Neural cell (in vitro differentiated cells): ENCODE measurements around the gene ANAPC15. TPM values are rescaled to one million over a fixed set of nuclear protein-coding genes. Genes with fewer than 3 reads are reported as not detected.
"Not testable (repeated sequence)": the region's sequence is repeated elsewhere in the genome, so short reads cannot be mapped to it uniquely, and the experiment has no call there.

Experiments used
- H2AFZ ChIP-seq: fragments of 200-600, 300-800 bp; sonication (generic), shearing (Covaris generic); 2 replicates; pipeline ENCODE4 v1.6.0; 2014; ENCODE audit warnings: low read depth, mild to moderate bottlenecking, antibody characterized with exemption, low read length, moderate library complexity
- H3F3A ChIP-seq: fragments of 200-600 bp; shearing (Covaris generic); 2 replicates; pipeline ENCODE4 v1.6.1; 2016; ENCODE audit warnings: mild to moderate bottlenecking, moderate library complexity, mixed read lengths, antibody characterized with exemption, low read length; ENCODE audit not compliant: insufficient read depth, poor library complexity, severe bottlenecking
- H3K27ac ChIP-seq: fragments of 200-600, 300-800 bp; sonication (generic), shearing (Covaris generic); 2 replicates; pipeline ENCODE4 v1.5.1; 2014; ENCODE audit warnings: mild to moderate bottlenecking, low read length, moderate library complexity
- H3K27me3 ChIP-seq: fragments of 300-800, 200-600 bp; sonication (generic), shearing (Covaris generic); 2 replicates; pipeline ENCODE4 v1.6.0; 2014; ENCODE audit warnings: mild to moderate bottlenecking, low read depth, low read length, moderate library complexity; ENCODE audit not compliant: insufficient read depth
- H3K36me3 ChIP-seq: fragments of 300-800, 200-600 bp; sonication (generic), shearing (Covaris generic); 2 replicates; pipeline ENCODE4 v1.5.1; 2014; ENCODE audit warnings: mild to moderate bottlenecking, antibody characterized with exemption, low read length, moderate library complexity; ENCODE audit not compliant: insufficient read depth
- H3K4me2 ChIP-seq: fragments of 300-800, 200-600 bp; sonication (generic), shearing (Covaris generic); 2 replicates; pipeline ENCODE4 v1.6.0; 2014; ENCODE audit warnings: mild to moderate bottlenecking, low read length
- H3K4me3 ChIP-seq: fragments of 300-800, 200-600 bp; sonication (generic), shearing (Covaris generic); 2 replicates; pipeline ENCODE4 v1.5.1; 2014; ENCODE audit warnings: mild to moderate bottlenecking, low read length, moderate library complexity
- H3K79me2 ChIP-seq: fragments of 200-600 bp; shearing (Covaris generic); replicated peaks from 2 replicates; pipeline ENCODE4 v1.6.0; 2014; ENCODE audit warnings: mild to moderate bottlenecking, low read length, moderate library complexity; ENCODE audit not compliant: insufficient read depth
- H3K9ac ChIP-seq: fragments of 300-800, 200-600 bp; sonication (generic), shearing (Covaris generic); 2 replicates; pipeline ENCODE4 v1.6.1; 2016; ENCODE audit warnings: mild to moderate bottlenecking, low read length, mixed read lengths
- H3K9me2 ChIP-seq: fragments of 200-600 bp; shearing (Covaris generic); 2 replicates; pipeline ENCODE4 v1.6.1; 2016; ENCODE audit warnings: mild to moderate bottlenecking, low read length, mixed read lengths; ENCODE audit not compliant: insufficient read depth
- H3K9me3 ChIP-seq: fragments of 200-600, 300-800 bp; sonication (generic), shearing (Covaris generic); 2 replicates; pipeline ENCODE4 v1.6.1; 2016; ENCODE audit warnings: mild to moderate bottlenecking, mixed run types, low read length, moderate library complexity, mixed read lengths
- H4K20me1 ChIP-seq: fragments of 200-600 bp; shearing (Covaris generic); 2 replicates; pipeline ENCODE4 v1.6.1; 2016; ENCODE audit warnings: mild to moderate bottlenecking, mixed run types; ENCODE audit not compliant: insufficient read depth
- EP300 ChIP-seq: fragments of 450-650 bp; conservative IDR thresholded peaks from 2 replicates; pipeline ENCODE4 v1.6.1; 2014; ENCODE audit warnings: antibody characterized with exemption, mild to moderate bottlenecking, moderate library complexity; ENCODE audit not compliant: poor library complexity, severe bottlenecking
- EZH2 ChIP-seq: fragments of 200-600, 300-800 bp; shearing (Covaris generic), sonication (generic); IDR thresholded peaks from 2 replicates; pipeline ENCODE4 v1.6.1; 2014; ENCODE audit warnings: antibody characterized with exemption, low read length, borderline replicate concordance, mild to moderate bottlenecking; ENCODE audit not compliant: insufficient read depth, poor library complexity, severe bottlenecking
- MXI1 ChIP-seq: fragments of 450-650 bp; conservative IDR thresholded peaks from 2 replicates; pipeline ENCODE4 v1.6.1; 2014; ENCODE audit warnings: antibody characterized with exemption, mild to moderate bottlenecking; ENCODE audit not compliant: poor library complexity, severe bottlenecking
- POLR2AphosphoS5 ChIP-seq: IDR thresholded peaks from 2 replicates; pipeline ENCODE4 v1.6.1; 2012
- RAD21 ChIP-seq: fragments of 450-650 bp; conservative IDR thresholded peaks from 2 replicates; pipeline ENCODE4 v1.6.1; 2014; ENCODE audit warnings: antibody characterized with exemption, mild to moderate bottlenecking, moderate library complexity
- SMC3 ChIP-seq: fragments of 450-650 bp; conservative IDR thresholded peaks from 2 replicates; pipeline ENCODE4 v1.6.1; 2014; ENCODE audit warnings: antibody characterized with exemption, mild to moderate bottlenecking, moderate library complexity; ENCODE audit not compliant: poor library complexity
- TAF1 ChIP-seq: IDR thresholded peaks from 2 replicates; pipeline ENCODE4 v1.6.1; 2012; ENCODE audit warnings: low read depth
- polyA plus RNA-seq: library from polyadenylated mRNA; depleted of rRNA; stranded (reverse); fragments of >200 nt; gene quantifications from 2 replicates; pipeline ENCODE4 v1.2.3, GENCODE V29; 2014
- TF ChIP-seq, protein P1 (sequence below): IDR thresholded peaks from 2 replicates; pipeline ENCODE4 v1.6.1; 2012; ENCODE audit warnings: borderline replicate concordance
- TF ChIP-seq, protein P2 (sequence below): fragments of 450-650 bp; IDR thresholded peaks from 2 replicates; pipeline ENCODE4 v1.5.1; 2014; ENCODE audit warnings: antibody characterized with exemption, mild to moderate bottlenecking, moderate library complexity; ENCODE audit not compliant: poor library complexity, severe bottlenecking

ANAPC15 gene
- polyA plus RNA-seq, 1 donor from 2014 or later: 64.6 TPM

DNA sequence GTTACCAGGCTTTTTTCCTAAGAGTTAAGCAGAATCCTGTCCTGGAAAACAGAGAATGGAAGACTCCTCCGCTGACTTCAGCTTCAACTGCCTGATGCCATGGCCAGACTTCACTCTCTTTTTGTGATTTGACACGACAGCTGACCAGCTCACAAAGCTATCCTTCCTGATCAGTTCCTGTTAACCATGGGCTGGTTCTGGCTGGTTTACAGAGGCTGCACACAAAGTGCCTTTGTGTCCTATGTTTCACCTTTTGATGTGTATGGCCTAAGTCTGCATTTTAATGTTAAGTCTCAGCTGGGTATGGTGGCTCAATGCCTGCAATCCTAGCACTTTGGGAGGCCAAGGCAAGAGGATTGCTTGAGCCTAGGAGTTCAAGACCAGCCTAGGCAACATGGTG lies 34.1 kb upstream of the ANAPC15 start:
- Histone ChIP-seq H2AFZ (no peak overlapping the region), H3K27ac (no peak overlapping the region), H3K4me2 (no peak overlapping the region), H3K79me2 (no peaks in the 10 kb centered on the region), H3K9ac (no peak overlapping the region), H3K9me2 (no peaks in the 10 kb centered on the region), H3K27me3 (no peaks in the 10 kb centered on the region), H3F3A (no peaks in the 10 kb centered on the region), H3K36me3 (no peaks in the 10 kb centered on the region), H4K20me1 (no peaks in the 10 kb centered on the region), H3K4me3 (no peak overlapping the region), H3K9me3 (no peaks in the 10 kb centered on the region)
- TF ChIP-seq TAF1: no peak
- TF ChIP-seq MXI1: no peak
- no peak for TF ChIP-seq SMC3
- no peak for TF ChIP-seq EP300
- no peak for TF ChIP-seq EZH2
- TF ChIP-seq, protein P1, sequence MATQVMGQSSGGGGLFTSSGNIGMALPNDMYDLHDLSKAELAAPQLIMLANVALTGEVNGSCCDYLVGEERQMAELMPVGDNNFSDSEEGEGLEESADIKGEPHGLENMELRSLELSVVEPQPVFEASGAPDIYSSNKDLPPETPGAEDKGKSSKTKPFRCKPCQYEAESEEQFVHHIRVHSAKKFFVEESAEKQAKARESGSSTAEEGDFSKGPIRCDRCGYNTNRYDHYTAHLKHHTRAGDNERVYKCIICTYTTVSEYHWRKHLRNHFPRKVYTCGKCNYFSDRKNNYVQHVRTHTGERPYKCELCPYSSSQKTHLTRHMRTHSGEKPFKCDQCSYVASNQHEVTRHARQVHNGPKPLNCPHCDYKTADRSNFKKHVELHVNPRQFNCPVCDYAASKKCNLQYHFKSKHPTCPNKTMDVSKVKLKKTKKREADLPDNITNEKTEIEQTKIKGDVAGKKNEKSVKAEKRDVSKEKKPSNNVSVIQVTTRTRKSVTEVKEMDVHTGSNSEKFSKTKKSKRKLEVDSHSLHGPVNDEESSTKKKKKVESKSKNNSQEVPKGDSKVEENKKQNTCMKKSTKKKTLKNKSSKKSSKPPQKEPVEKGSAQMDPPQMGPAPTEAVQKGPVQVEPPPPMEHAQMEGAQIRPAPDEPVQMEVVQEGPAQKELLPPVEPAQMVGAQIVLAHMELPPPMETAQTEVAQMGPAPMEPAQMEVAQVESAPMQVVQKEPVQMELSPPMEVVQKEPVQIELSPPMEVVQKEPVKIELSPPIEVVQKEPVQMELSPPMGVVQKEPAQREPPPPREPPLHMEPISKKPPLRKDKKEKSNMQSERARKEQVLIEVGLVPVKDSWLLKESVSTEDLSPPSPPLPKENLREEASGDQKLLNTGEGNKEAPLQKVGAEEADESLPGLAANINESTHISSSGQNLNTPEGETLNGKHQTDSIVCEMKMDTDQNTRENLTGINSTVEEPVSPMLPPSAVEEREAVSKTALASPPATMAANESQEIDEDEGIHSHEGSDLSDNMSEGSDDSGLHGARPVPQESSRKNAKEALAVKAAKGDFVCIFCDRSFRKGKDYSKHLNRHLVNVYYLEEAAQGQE: no peak
- TF ChIP-seq, protein P2, sequence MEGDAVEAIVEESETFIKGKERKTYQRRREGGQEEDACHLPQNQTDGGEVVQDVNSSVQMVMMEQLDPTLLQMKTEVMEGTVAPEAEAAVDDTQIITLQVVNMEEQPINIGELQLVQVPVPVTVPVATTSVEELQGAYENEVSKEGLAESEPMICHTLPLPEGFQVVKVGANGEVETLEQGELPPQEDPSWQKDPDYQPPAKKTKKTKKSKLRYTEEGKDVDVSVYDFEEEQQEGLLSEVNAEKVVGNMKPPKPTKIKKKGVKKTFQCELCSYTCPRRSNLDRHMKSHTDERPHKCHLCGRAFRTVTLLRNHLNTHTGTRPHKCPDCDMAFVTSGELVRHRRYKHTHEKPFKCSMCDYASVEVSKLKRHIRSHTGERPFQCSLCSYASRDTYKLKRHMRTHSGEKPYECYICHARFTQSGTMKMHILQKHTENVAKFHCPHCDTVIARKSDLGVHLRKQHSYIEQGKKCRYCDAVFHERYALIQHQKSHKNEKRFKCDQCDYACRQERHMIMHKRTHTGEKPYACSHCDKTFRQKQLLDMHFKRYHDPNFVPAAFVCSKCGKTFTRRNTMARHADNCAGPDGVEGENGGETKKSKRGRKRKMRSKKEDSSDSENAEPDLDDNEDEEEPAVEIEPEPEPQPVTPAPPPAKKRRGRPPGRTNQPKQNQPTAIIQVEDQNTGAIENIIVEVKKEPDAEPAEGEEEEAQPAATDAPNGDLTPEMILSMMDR: no peak
- no peak for TF ChIP-seq POLR2AphosphoS5
- TF ChIP-seq RAD21: no peak

DNA sequence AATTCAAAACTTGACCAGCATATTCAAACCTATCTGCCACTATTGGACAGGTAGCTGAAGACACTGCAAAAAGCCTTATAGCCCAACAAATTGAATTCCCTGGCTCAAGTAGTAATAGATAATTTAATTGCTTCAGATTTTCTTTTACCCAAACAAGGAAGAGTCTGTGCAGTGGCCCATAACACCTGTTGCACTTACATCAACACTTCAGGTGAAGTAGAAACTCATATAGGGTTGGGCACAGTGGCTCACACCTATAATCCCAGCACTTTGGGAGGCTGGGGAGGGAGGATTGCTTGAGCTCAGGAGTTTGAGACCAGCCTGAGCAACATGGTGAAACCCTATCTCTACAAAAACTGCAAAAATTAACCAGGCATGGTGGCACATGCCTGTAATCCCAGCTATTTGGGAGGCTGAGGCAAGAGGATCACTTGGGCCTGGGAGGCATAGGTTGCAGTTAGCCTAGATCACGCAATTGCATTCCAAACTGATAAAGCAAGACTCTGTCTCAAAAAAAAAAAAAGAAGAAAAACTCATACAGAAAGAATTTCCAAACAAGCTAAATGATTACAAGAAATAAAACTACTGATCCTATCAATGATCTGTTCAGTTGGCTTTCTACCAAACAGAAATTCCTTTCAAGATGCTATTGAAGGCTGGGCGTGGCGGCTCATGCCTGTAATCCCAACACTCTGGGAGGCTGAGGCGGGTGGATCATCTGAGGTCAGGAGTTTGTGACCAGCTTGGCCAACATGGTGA lies 32.5 kb upstream of the ANAPC15 start:
- Histone ChIP-seq H3K27me3 (no peaks in the 10 kb centered on the region), H3F3A (no peaks in the 10 kb centered on the region), H3K4me3 (no peak overlapping the region), H3K4me2 (no peak overlapping the region), H3K9me2 (no peaks in the 10 kb centered on the region), H3K9ac (no peak overlapping the region), H3K9me3 (no peaks in the 10 kb centered on the region), H3K27ac (no peak overlapping the region), H3K79me2 (no peaks in the 10 kb centered on the region), H3K36me3 (no peaks in the 10 kb centered on the region), H4K20me1 (no peaks in the 10 kb centered on the region), H2AFZ (no peak overlapping the region)
- no peak for TF ChIP-seq POLR2AphosphoS5
- TF ChIP-seq, protein P2: no peak
- TF ChIP-seq, protein P1: no peak
- TF ChIP-seq SMC3: no peak
- TF ChIP-seq EP300: no peak
- TF ChIP-seq TAF1: no peak
- TF ChIP-seq EZH2: no peak

DNA sequence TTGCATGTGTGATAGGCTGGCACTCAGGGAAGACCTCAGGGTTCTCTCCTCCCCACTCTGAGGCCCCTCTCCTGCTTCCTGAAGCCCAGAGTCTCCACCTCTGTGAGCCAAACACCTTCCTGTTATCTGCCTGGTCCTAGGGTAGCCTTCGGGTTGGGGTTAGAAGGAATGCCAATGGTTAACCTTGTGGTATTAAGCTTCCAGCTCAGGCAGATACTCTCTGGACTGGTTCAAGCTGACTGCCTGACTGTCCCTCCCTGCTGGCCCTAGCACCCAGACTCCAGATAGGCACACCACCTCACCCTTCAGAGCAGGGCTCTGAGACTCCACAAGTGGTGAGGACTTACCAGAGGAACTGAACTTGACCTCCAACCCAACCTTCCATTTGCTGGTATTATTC lies 30.0 kb upstream of the ANAPC15 start:
- H3K36me3 ChIP-seq, H3K79me2 ChIP-seq, H3K27me3 ChIP-seq, H3K9me2 ChIP-seq, H3F3A ChIP-seq, H3K9me3 ChIP-seq, H2AFZ ChIP-seq, H3K4me3 ChIP-seq, H3K4me2 ChIP-seq, H3K9ac ChIP-seq, H3K27ac ChIP-seq, H4K20me1 ChIP-seq: not testable (repeated sequence)
